Neural progenitor cell (in vitro differentiated cells): ENCODE measurements around the gene STEAP3.

Source experiments
- EZH2 ChIP-seq: fragments of 200-600 bp; sonication (generic); IDR thresholded peaks from 2 replicates; pipeline ENCODE4 v1.6.1; 2017; ENCODE audit warnings: antibody characterized with exemption, mild to moderate bottlenecking, moderate library complexity
- EZH2phosphoT487 ChIP-seq: fragments of 200-600 bp; sonication (generic); IDR thresholded peaks from 2 replicates; pipeline ENCODE4 v1.6.1; 2017; ENCODE audit warnings: antibody characterized with exemption
- TF ChIP-seq, protein P1 (sequence below): fragments of 200-600 bp; sonication (generic); IDR thresholded peaks from 2 replicates; pipeline ENCODE4 v1.5.1; 2017; ENCODE audit warnings: antibody characterized with exemption, mild to moderate bottlenecking

DNA sequence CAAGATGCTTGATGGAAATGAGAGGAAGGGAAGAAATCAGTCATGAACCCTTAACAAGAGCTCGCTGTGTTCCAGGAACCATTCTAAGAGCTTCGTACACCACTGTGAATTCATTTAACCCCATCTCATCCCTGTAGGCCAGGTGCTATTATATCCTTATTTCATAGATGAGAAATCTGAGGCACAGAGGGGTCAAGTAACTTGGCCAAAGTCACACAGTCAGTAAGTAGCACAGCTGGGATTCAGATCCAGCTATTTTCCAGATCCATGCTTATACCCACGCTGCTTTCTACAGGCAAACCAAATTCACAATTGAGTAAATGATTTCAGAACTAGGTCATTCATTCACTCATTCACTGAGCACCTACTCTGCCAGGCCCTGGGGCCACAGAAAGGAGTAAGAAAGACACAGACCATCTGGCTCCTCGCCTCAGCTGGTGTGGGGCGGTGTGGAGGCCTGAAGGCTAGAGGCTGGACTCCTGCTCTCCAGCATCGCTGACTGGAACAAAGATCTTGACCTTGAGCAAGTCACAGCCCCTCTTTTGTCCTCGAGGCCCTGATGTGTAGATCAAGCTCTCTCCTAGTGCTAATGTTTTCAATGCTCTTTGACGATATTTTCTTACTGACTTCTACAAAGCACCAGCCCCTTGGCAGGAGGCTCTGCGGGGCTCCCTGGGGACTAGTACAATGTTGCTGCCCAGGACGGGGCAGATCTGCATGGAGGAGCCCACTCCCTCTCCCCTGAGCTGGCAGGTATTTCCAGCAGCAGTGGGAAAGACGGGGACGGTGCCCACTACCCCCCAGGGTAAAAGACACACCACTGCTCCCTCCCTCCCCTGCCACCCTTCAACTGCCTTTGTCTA, 26.5 kb downstream of the STEAP3 start:
- TF ChIP-seq EZH2 (no peak), EZH2phosphoT487 (no peak)
- TF ChIP-seq, protein P1, sequence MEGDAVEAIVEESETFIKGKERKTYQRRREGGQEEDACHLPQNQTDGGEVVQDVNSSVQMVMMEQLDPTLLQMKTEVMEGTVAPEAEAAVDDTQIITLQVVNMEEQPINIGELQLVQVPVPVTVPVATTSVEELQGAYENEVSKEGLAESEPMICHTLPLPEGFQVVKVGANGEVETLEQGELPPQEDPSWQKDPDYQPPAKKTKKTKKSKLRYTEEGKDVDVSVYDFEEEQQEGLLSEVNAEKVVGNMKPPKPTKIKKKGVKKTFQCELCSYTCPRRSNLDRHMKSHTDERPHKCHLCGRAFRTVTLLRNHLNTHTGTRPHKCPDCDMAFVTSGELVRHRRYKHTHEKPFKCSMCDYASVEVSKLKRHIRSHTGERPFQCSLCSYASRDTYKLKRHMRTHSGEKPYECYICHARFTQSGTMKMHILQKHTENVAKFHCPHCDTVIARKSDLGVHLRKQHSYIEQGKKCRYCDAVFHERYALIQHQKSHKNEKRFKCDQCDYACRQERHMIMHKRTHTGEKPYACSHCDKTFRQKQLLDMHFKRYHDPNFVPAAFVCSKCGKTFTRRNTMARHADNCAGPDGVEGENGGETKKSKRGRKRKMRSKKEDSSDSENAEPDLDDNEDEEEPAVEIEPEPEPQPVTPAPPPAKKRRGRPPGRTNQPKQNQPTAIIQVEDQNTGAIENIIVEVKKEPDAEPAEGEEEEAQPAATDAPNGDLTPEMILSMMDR, result no peak
